K562 (cell line): Measurements from ENCODE around the gene PALMD. TPM values are rescaled to one million over a fixed set of nuclear protein-coding genes. Genes with fewer than 3 reads are reported as not detected.

Source experiments
- BCLAF1 ChIP-seq, 2 experiments: fragments of 450-650 bp in 1 of 2; IDR thresholded peaks; 2 replicates each; pipeline ENCODE4 v1.6.1; 2011 to 2017; ENCODE audit warnings: low read depth in 2 of 2, antibody characterized with exemption in 1 of 2, borderline replicate concordance in 1 of 2, low read length in 1 of 2, mild to moderate bottlenecking in 1 of 2, mixed read lengths in 1 of 2; ENCODE audit not compliant: control insufficient read depth in 1 of 2
- BRCA1 ChIP-seq, 2 experiments: fragments of 450-650 bp in 1 of 2; sonication (generic) in 1 of 2; formaldehyde crosslinking in 1 of 2; IDR thresholded peaks; 2 replicates each; pipeline versions ENCODE4 v1.5.0 to v1.6.1; 2017 to 2020; ENCODE audit warnings: mild to moderate bottlenecking in 1 of 2, missing genetic modification reagents in 1 of 2
- CREB5 ChIP-seq: fragments of 250-450 bp; sonication (Bioruptor Pico); IDR thresholded peaks from 2 replicates; pipeline ENCODE4 v1.5.0; 2020; ENCODE audit warnings: mild to moderate bottlenecking
- SLC30A9 ChIP-seq: fragments of 250-450 bp; sonication (Bioruptor Pico); IDR thresholded peaks from 2 replicates; pipeline ENCODE4 v1.8.0; 2022; ENCODE audit warnings: mild to moderate bottlenecking, moderate library complexity
- SMAD1 ChIP-seq: fragments of 150-350 bp; IDR thresholded peaks from 2 replicates; pipeline ENCODE4 v1.6.1; 2014; ENCODE audit warnings: low read length, low read depth; ENCODE audit not compliant: partially characterized antibody
- polyA plus RNA-seq, 8 experiments: library from polyadenylated mRNA; depleted of rRNA in 4 of 8; stranded (reverse) in 5 of 8; unstranded in 3 of 8; fragments of >200 nt; fragmentation: Nextera tagmentation in 2 of 8; fragmentation: Illumina TruSeq in 1 of 8; extraction: Ambion mirVana in 2 of 8; extraction: Trizol in 1 of 8; gene quantifications; 2 replicates each; pipeline versions ENCODE4 v1.2.1 to v1.2.3, GENCODE V29; 2011 to 2014; ENCODE audit warnings: inconsistent platforms in 1 of 8, missing spikeins in 1 of 8
- total RNA-seq, 7 experiments: library from RNA; depleted of rRNA in 6 of 7; stranded (reverse); fragments of >200 nt in 6 of 7; fragmentation: Illumina TruSeq in 2 of 7; extraction: Trizol in 2 of 7; gene quantifications; 2 replicates each; pipeline versions ENCODE4 v1.2.1 to v1.2.3, GENCODE V29; 2011 to 2021; ENCODE audit warnings: low replicate concordance in 1 of 7
- TF ChIP-seq, protein P1 (sequence below), 2 experiments: fragments of 450-650 bp in 1 of 2; sonication (generic) in 1 of 2; formaldehyde crosslinking in 1 of 2; IDR thresholded peaks; 2 replicates each; pipeline versions ENCODE4 v1.7.1 to v1.9.0; 2016 to 2022; ENCODE audit warnings: inconsistent platforms in 1 of 2, mild to moderate bottlenecking in 1 of 2, missing genetic modification reagents in 1 of 2
- TF ChIP-seq, protein P2 (sequence below): sonication (generic); formaldehyde crosslinking; IDR thresholded peaks from 2 replicates; pipeline ENCODE4 v1.8.0; 2022; ENCODE audit warnings: mild to moderate bottlenecking, low read depth, missing genetic modification reagents

PALMD gene
- total and polyA plus RNA-seq, 9 of the 15 experiments (the other 6 are each of a cell fraction or from before 2014, with no cell fraction given), result 2.7 to 13.5 (median 5.4) TPM

DNA sequence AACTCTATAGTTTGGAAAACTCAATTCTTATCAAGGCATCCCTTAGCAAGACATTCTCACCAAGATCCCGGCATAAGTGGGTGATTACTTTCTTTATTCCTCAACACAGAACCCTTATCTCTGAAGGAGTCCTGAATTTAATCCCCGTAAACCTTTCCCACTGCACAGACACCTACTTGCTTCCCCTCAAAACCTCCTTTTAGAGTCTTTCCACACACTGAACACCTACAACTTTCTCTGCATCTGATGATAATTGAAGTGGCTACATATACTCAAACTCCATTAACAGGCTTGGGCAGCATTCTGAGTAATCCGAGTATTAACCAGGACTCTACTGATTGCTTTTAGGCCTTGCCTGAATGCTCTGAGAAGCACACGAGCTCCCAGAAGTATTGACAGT lies 23.5 kb downstream of the PALMD start (continued):
- no peak for TF ChIP-seq BCLAF1 (IDR thresholded peaks at IDR 0.05; ENCODE audit: borderline replicate concordance in 1 of 2, control insufficient read depth in 1 of 2, low read depth in 2 of 2, low read length in 1 of 2)
- TF ChIP-seq, protein P1, sequence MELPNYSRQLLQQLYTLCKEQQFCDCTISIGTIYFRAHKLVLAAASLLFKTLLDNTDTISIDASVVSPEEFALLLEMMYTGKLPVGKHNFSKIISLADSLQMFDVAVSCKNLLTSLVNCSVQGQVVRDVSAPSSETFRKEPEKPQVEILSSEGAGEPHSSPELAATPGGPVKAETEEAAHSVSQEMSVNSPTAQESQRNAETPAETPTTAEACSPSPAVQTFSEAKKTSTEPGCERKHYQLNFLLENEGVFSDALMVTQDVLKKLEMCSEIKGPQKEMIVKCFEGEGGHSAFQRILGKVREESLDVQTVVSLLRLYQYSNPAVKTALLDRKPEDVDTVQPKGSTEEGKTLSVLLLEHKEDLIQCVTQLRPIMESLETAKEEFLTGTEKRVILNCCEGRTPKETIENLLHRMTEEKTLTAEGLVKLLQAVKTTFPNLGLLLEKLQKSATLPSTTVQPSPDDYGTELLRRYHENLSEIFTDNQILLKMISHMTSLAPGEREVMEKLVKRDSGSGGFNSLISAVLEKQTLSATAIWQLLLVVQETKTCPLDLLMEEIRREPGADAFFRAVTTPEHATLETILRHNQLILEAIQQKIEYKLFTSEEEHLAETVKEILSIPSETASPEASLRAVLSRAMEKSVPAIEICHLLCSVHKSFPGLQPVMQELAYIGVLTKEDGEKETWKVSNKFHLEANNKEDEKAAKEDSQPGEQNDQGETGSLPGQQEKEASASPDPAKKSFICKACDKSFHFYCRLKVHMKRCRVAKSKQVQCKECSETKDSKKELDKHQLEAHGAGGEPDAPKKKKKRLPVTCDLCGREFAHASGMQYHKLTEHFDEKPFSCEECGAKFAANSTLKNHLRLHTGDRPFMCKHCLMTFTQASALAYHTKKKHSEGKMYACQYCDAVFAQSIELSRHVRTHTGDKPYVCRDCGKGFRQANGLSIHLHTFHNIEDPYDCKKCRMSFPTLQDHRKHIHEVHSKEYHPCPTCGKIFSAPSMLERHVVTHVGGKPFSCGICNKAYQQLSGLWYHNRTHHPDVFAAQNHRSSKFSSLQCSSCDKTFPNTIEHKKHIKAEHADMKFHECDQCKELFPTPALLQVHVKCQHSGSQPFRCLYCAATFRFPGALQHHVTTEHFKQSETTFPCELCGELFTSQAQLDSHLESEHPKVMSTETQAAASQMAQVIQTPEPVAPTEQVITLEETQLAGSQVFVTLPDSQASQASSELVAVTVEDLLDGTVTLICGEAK (IDR thresholded peaks at IDR 0.05), result no peak
- TF ChIP-seq, protein P1 (CRISPR knock-in tag; IDR thresholded peaks at IDR 0.05), result no peak
- no peak for TF ChIP-seq CREB5 (CRISPR knock-in tag)
- TF ChIP-seq, protein P2, sequence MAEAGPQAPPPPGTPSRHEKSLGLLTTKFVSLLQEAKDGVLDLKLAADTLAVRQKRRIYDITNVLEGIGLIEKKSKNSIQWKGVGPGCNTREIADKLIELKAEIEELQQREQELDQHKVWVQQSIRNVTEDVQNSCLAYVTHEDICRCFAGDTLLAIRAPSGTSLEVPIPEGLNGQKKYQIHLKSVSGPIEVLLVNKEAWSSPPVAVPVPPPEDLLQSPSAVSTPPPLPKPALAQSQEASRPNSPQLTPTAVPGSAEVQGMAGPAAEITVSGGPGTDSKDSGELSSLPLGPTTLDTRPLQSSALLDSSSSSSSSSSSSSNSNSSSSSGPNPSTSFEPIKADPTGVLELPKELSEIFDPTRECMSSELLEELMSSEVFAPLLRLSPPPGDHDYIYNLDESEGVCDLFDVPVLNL (CRISPR knock-in tag), result no peak
- TF ChIP-seq BRCA1 (IDR thresholded peaks at IDR 0.05), result no peak
- TF ChIP-seq BRCA1 (CRISPR knock-in tag; IDR thresholded peaks at IDR 0.05), result no peak
- TF ChIP-seq SLC30A9 (CRISPR knock-in tag), result no peak
- TF ChIP-seq SMAD1, result no peak
